ENCODE measurements around the gene CEMIP2.
"Not testable (repeated sequence)": the region's sequence is repeated elsewhere in the genome, so short reads cannot be mapped to it uniquely, and the experiment has no call there.

The CEMIP2 gene, protein sequence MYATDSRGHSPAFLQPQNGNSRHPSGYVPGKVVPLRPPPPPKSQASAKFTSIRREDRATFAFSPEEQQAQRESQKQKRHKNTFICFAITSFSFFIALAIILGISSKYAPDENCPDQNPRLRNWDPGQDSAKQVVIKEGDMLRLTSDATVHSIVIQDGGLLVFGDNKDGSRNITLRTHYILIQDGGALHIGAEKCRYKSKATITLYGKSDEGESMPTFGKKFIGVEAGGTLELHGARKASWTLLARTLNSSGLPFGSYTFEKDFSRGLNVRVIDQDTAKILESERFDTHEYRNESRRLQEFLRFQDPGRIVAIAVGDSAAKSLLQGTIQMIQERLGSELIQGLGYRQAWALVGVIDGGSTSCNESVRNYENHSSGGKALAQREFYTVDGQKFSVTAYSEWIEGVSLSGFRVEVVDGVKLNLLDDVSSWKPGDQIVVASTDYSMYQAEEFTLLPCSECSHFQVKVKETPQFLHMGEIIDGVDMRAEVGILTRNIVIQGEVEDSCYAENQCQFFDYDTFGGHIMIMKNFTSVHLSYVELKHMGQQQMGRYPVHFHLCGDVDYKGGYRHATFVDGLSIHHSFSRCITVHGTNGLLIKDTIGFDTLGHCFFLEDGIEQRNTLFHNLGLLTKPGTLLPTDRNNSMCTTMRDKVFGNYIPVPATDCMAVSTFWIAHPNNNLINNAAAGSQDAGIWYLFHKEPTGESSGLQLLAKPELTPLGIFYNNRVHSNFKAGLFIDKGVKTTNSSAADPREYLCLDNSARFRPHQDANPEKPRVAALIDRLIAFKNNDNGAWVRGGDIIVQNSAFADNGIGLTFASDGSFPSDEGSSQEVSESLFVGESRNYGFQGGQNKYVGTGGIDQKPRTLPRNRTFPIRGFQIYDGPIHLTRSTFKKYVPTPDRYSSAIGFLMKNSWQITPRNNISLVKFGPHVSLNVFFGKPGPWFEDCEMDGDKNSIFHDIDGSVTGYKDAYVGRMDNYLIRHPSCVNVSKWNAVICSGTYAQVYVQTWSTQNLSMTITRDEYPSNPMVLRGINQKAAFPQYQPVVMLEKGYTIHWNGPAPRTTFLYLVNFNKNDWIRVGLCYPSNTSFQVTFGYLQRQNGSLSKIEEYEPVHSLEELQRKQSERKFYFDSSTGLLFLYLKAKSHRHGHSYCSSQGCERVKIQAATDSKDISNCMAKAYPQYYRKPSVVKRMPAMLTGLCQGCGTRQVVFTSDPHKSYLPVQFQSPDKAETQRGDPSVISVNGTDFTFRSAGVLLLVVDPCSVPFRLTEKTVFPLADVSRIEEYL (N-terminal part only)

DNA sequence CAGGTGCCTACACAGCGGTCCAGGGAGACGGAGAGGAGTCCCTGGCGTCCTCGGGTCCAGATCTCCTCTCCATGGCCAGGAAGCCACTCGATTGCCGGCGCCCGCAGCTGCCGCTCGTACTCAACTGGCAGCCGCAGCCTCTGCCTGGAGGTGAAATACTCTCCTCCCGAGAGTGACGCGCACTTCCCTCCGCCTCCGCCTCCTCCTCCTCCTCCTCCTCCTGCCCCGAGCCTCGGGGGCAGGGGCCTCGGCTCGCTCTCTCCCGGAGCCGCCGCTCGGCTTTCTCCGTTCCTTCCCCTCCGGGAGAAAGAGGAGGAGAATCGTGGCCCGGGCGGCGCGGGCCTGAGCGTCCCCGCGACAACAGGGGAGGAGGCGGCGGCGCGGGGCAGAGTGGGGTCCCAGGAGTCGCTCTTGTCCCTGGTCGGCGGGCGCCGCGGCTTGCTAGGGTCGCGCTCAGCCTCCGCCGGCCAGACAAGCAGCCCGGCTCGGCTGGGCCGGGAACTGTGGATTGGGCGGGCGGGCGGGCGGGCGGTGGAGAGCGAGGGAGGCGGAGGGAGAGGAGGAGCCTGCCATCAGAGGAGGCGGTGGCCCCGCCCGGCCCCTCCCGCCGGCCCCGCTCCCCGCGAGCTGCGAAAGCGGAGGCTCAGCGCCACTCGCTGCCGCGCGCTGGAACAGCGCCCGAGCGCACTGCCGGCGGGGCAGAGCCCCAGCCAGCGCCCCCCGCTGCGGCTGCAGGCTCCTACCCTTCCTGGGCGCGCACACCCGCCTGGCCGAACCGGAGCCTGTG lies at the start of gene CEMIP2:
Gene CEMIP2 (minus strand): TSS at position 126 of the 787 bp plus-strand sequence. CDS start 18,140 bp downstream, outside the sequence.
- DNase-seq (ENCODE audit: low read depth in 2 of 2): peak; percentile 69 to 77

GRCh38 chr9:71816916-71817451 lies 48.7 kb upstream of the CEMIP2 start:
- DNase-seq (ENCODE audit: low read depth in 2 of 2): no peak

DNA sequence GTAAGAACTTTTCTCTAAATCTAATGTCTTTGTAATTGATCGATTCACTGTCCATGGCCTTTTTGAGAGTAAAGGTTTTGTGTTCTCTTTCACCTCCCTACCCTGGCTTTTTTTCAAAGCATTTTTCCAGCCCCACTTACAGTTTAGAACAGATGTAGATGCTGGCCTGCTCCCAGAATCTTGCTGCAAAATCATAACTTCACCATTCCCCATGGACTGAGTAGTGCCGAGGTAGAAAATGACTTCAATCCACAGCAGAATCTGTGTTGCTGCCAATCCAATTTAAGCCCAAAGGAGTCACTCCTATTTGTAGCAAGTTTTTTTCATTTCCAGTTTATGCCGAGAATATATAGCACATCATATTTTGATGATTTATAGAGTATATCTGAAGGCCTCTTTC lies 46.5 kb upstream of the CEMIP2 start:
- DNase-seq (ENCODE audit: low read depth in 2 of 2): no peak

- DNase-seq (ENCODE audit: low read depth in 2 of 2): no peak
Measured at GRCh38 chr9:71814226-71814625, 45.9 kb upstream of the CEMIP2 start.

DNA sequence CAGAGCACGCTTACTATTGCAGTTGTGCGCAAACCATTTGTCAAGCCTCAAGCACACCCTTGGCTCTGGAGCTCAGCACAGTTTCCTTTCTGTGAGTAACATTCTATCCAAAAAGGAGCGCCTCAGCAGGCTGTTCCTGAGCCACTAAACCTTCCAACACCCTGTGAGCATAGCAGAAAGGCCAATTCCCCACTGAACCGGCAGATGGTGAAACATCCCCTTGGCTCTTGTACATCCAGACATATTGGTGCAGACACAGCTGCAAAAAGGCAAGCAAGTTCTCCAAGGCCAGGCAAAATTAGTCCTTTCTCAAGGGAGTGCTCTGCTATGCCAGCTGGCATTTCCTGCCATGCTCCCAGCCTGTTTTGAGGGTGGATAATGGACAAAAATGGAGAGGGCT lies 44.1 kb upstream of the CEMIP2 start:
- no peak for DNase-seq (ENCODE audit: low read depth in 2 of 2)

DNA sequence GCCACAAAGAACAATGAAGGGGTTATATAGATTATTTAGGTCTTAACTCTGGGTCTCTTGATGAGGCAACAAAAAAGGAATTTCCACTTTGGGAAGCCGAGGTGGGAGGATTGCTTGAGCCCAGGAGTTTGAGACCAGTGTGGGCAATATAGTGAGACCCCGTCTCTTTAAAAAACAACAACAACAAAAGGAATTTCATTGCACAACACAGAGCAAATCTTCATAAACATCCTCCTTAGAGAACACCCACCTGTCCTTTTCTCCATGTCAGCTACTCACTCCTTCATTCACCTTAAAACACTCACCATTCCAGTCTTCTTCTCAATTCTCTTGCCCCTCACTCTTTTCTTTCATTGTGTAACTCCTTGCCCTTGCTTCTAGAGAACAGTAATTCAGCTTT lies 39.8 kb upstream of the CEMIP2 start:
- no peak for DNase-seq (ENCODE audit: low read depth in 2 of 2)

DNA sequence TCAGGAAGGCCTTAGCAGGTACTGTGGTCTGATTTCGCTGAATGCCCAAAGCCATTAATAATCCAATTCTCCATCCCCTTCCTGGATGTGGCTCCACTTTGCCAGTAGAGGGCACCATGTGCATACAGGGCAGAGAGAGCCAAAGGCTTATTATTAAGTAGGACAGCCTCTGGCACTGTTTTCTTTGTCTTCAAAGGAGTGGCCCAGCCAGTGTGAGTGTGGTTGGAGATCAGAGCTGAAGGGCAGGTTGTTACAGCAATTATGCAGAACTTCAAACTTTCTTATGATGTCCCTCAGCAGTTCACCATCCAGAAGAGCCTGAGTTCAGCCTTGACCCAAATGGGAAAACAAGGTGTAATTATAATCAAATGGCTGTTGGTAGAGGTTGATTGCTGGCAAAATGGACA lies 38.6 kb upstream of the CEMIP2 start:
- peak; percentile 16 to 20 for DNase-seq (ENCODE audit: low read depth in 2 of 2)

DNA sequence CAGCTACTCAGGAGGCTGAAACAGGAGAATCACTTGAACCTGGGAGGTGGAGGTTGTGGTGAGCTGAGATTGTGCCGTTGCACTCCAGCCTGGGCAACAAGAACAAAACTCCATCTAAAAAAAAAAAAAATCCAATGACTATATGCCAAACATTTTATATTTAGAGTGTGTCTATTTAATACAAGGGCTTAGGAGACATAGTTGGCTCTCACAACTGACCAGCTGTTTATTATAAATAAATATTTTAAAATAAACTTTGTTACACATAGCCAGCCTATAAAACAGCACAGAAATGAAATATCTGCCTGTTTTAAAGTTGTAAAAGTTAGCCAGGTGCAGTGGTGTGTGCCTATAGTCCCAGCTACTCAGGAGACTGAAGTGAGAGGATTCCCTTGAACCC lies 36.8 kb upstream of the CEMIP2 start:
- DNase-seq (ENCODE audit: low read depth in 2 of 2): not testable (repeated sequence)

- no peak for DNase-seq (ENCODE audit: low read depth in 2 of 2)
Measured at GRCh38 chr9:71801826-71802225, 33.5 kb upstream of the CEMIP2 start.

GRCh38 chr9:71797266-71797665 lies 29.0 kb upstream of the CEMIP2 start:
- no peak for DNase-seq (ENCODE audit: low read depth in 2 of 2)

DNA sequence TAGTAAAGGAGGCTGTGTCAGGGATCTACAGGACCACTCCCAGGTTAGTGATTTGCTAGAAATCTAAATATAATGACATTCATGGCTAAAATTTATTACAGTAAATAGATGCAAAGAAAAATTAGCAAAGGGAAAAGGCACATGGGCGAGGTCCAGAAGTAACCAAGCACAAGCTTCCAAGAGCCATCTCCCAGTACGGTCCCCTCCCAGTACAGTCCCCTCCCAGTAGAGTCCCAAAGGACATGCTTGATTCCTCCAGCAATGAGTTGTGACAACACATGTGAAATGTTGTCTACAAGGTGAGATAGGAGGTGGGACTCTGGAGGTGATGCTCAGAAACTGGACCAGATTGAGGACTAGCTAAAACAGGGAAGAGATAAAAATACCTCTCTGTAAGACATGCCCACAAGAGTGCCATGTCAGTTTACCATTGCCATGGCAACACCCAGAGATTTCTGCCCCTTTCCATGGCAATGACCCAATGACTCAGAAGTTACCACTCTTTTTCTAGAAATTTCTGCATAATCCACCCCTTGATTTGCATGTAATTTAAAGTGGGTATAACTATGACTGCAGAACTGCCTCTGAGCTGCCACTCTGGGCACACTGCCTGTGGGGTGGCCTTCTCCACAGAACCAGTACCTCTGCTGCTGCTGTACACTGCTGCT lies 27.9 kb upstream of the CEMIP2 start:
- DNase-seq (ENCODE audit: low read depth in 2 of 2): no peak

DNA sequence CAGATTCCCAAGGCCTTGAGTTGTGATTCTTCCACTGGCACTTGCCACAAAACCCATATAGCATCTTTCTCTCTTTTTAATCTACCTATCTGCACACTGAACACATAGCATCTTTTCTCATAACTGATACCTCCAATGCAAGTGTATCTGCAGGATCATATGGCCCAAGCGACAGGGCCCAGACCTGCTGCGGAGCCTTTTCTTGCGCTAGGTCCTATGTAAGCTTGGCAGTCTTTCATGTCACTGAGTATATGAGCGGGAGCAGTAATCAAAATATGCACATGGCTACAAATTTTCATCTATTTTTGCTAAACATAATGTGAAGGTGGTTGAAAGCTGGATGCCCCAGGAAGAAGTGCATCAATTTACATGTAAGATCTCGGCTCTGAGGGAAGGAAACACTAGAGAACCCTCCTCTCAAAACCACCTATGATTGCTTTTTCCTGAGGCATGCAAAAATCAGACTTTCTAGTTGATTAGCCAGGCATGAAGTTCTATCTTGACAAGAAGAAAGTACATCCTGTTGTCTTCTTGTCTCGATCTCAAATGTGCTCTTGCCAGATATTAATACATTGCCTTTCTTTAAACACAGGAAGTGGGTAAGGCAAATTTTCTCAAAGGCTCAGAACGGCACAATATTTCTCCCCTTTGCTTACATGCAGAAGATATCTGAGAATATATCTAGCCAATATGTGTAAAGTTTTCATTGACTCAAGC lies 26.9 kb upstream of the CEMIP2 start:
- DNase-seq (ENCODE audit: low read depth in 2 of 2): no peak

DNA sequence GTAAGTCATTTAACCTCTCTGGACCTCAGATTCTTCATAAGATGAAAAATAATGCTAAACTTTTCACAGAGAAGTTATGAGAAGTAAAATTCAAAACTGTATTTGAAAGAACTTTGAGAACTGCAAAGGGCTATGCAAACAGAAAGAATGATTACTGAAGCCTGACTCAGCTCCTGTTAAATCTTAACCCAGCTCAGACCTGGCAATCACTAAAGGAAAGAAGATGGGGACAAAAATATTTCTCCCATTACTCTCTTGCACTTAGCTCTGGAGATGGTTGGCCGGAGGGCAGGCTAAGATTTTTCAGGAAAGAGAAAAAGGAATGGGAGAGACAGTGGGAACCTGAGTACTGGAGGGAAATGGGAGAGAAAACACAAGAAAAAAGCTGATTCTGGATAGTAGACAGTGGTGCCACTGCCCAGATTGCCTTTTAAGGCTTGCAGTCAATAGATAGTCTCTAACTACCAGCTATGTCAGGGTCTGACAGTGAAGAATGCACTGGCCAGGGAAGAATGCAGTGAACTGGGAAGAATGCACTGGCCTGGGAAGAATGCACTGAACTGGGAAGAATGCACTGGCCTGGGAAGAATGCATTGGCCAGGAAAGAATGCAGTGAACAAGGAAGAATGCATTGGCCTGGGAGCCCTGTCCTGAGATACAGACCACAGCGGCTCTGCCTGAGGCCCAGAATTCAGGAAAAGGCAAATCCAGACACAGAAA lies 25.2 kb upstream of the CEMIP2 start:
- DNase-seq (ENCODE audit: low read depth in 2 of 2): no peak

- no peak for DNase-seq (ENCODE audit: low read depth in 2 of 2)
Measured at GRCh38 chr9:71791875-71792274, 23.6 kb upstream of the CEMIP2 start.

DNA sequence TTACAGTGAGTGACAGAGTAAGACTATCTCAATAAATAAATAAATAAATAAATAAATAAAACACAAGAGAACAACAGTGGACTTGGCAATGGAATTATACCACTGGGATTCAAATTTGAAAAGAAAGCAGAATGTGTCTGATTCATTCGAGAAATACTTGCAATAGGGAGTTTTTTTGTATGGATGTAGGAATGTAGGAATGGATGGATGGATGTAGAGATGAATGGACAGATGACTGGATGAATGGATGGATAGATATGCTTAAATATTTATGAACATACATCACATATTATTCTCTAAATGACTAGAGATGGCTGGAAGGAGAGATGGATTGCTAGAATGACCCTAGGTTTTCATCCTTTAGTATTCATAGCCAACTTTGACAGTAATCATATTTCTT lies 22.0 kb upstream of the CEMIP2 start:
- no peak for DNase-seq (ENCODE audit: low read depth in 2 of 2)

DNA sequence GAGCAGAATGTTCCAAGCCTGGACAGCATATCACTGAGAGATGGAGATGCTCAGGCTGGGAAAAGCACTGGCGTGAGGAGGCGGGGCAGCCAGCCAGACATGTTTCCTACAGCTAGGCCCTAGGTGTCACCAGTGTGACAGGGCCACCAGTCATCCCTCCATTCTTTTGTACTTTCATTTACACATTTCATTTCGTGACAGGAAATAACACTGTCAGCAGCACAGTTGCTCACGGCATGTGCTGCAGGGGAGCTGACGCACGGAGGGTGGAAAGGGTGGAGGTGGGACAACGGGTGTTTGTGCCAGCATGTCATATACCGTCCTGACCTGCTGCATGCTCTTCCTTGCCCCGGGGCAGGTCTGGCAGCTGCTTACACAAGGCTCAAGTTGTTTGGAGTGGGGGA lies 14.8 kb upstream of the CEMIP2 start:
- DNase-seq (ENCODE audit: low read depth in 2 of 2): peak; percentile 60 to 66

- no peak for DNase-seq (ENCODE audit: low read depth in 2 of 2)
Measured at GRCh38 chr9:71781391-71781790, 13.1 kb upstream of the CEMIP2 start.

DNA sequence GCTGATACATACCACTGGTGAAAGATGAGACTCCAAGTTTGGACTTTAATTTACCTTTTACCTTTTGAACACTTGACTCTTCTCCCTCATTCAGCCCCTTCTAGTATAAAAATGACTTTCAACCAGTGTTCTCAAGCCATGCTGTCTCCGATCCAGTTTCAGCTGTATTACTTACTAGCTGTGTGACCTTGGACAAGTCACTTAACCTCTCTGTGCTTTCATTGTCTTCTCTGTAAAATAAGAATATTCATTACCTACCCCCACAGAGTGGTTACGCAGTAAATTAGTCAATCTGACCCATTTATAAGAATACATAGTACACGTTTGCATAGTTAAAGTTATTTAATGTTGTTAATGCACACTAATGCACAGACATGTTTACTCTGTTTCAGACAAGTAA lies 12.6 kb upstream of the CEMIP2 start:
- no peak for DNase-seq (ENCODE audit: low read depth in 2 of 2)

DNA sequence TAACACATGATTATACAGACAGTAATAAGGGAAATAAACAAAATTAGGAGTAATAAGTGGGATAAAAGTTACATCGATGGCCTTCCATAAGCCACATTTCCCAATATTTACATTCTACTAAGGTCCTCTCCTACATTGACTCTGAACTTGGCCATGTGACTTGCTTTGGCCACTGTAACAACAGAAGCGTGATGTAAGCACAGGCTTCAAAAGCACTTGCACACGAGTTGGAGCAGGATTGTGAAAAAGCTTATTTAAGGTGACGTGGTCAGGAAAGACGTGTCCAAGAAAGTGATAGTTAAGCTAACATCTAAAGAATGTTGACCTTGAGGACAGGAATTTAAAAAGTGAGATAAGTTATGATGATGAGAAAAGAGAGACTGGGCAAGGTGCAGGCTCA lies 9.8 kb upstream of the CEMIP2 start:
- no peak for DNase-seq (ENCODE audit: low read depth in 2 of 2)

Measured in stimulated activated CD8-positive, alpha-beta memory T cell treated with anti-CD3 and anti-CD28 coated beads, Interleukin-7, amount 100 ng/mL, for 1 hour (primary cell).